Measurements from ENCODE around the gene RPRD1B. TPM values are rescaled to one million over a fixed set of nuclear protein-coding genes. Genes with fewer than 3 reads are reported as not detected.

RPRD1B gene
- total and polyA plus RNA-seq, 2 of the 4 experiments (the other 2 are of a cell fraction): 8.4 to 9.9 TPM

DNA sequence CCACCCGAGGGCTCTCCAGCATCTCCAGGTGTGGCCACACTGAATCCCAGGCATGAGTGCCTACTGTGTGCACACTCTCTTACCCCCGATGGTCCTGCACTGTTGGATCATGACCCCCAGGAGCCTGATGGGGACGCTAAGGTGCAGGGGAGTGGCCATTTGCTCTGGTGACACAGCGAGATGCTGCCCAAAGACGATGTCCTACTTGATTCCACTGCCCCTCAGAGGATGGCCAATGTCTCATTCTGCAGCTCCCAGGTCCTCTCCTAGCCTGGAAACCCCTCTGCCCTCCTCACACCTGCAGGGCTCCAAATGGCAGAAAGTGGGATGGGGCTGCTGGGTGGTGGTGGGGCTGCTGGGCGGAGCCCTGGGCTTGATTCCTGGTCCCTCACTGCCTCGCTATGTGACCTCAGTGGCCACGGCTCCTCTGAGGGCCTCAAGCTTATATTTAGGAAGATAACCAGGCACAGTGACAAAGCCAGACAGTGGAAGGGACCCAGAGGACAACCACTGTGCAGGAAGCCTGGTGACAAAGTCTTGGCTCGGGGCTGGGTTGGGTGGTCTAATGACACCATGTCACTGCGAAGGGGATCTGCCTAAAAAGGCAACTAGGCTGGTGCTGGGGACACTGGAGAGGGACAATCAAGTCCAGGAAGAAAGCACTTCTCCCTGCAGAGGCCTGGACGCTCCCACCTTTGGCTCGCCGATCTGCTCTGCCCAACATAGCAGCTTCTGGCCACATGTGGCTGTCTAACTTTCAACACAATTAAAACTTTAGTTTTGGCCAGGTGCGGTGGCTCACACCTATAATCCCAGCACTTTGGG, 103.1 kb downstream of the RPRD1B start (continued):
- TF ChIP-seq, protein P1, sequence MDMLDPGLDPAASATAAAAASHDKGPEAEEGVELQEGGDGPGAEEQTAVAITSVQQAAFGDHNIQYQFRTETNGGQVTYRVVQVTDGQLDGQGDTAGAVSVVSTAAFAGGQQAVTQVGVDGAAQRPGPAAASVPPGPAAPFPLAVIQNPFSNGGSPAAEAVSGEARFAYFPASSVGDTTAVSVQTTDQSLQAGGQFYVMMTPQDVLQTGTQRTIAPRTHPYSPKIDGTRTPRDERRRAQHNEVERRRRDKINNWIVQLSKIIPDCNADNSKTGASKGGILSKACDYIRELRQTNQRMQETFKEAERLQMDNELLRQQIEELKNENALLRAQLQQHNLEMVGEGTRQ (IDR thresholded peaks at IDR 0.05; ENCODE audit: low read depth, low read length): no peak

DNA sequence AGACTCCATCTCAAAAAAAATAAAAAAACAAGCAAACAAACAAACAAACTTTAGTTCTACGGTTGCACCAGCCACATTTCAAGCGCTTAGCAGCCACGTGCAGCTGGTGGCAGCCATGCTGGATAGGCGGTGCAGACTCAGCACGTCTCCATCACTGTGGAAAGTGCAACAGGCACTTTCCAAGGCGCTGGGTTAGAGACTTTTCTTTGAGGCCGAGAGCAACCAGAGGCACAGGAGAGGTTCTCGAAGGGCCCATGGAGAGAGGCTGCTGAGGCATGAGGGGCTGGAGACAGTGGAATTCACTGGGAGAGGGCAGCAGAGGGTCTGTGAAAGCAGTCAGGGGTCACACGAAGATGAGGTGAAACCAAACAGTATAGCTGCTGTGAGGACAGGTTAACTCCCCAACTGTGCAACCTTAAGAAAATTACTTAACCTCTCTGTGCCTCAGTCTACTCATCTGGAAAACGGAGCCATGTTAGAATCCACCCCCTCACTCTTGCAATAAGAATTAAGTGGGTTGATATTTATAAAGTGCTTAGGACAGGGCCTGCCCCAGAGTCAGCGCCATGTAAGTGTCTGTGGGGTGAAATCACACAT, 104.0 kb downstream of the RPRD1B start:
- Histone ChIP-seq H4K5ac (ENCODE audit: low read depth, low read length) (no peak overlapping the region), H3K4me1 (ENCODE audit: control insufficient read depth, insufficient read depth, low read length) (peaks cover 7% of the 10 kb centered on the region), H2BK15ac (ENCODE audit: low read depth, low read length) (no peak overlapping the region), H3K18ac (ENCODE audit: low read depth, low read length) (no peak overlapping the region), H3K56ac (ENCODE audit: extremely low read depth, insufficient read depth, low read length) (no peak overlapping the region), H3K4me2 (ENCODE audit: low read depth, low read length) (no peak overlapping the region), H4K91ac (ENCODE audit: insufficient read depth, low read depth, low read length) (no peak overlapping the region), H2BK120ac (ENCODE audit: low read depth, low read length) (no peak overlapping the region), H4K8ac (ENCODE audit: low read depth in 2 of 2, low read length in 2 of 2) (no peak overlapping the region), H3K4me3 (ENCODE audit: insufficient read depth, low read depth, low read length) (no peak overlapping the region), H3K79me1 (ENCODE audit: low read depth in 1 of 2, low read length in 2 of 2) (peaks cover 0 to 14% of the 10 kb centered on the region in 2 experiments; a peak in 2 of 4 replicates), H3K27ac (ENCODE audit: insufficient read depth, low read length) (no peak overlapping the region), H3K36me3 (ENCODE audit: control insufficient read depth, insufficient read depth, low read length) (peaks cover 73% of the 10 kb centered on the region), H3K27me3 (ENCODE audit: control insufficient read depth, insufficient read depth, low read length) (no peaks in the 10 kb centered on the region), H4K20me1 (ENCODE audit: insufficient read depth, low read length) (no peaks in the 10 kb centered on the region), H3K9me1 (ENCODE audit: insufficient read depth, low read length) (peaks cover 20% of the 10 kb centered on the region), H2AK9ac (replicated peaks; ENCODE audit: low read depth, low read length, poor library complexity) (no peak overlapping the region), H3K14ac (replicated peaks; ENCODE audit: low read depth, low read length) (no peak overlapping the region), H3K9me3 (ENCODE audit: control insufficient read depth, insufficient read depth, low read length) (no peaks in the 10 kb centered on the region), H2AFZ (replicated peaks; ENCODE audit: low read length, poor library complexity) (no peak overlapping the region), H2BK5ac (ENCODE audit: low read depth, low read length, poor library complexity, severe bottlenecking) (no peak overlapping the region), H3K9ac (ENCODE audit: low read depth, low read length) (no peak overlapping the region), H3K23ac (ENCODE audit: low read depth, low read length) (no peak overlapping the region), H2AK5ac (ENCODE audit: low read depth, low read length) (no peak overlapping the region), H3K4ac (ENCODE audit: low read depth, low read length) (no peak overlapping the region), H2BK20ac (ENCODE audit: low read depth, low read length) (no peak overlapping the region)
- ATAC-seq (ENCODE audit: low read depth) (no peak), DNase-seq (no peak)
- POLR2A ChIA-PET (ENCODE audit: unreplicated experiment): no interaction called here
- dilution Hi-C loops (cut with HindIII; ENCODE audit: low sequenced_read_pairs, unreplicated experiment): no loop called here
- intact Hi-C loops (cut with micrococcal nuclease): no loop called here
- 94% methylated on average over 5 of the region's 11 CpGs; no CpG with 5 or more reads in 1 of the 2 experiments for WGBS, 2 experiments (ENCODE audit: extremely low coverage in 2 of 2, insufficient read length in 1 of 2)
- BruUV-seq (replicated peaks): no TSS peak
- in situ Hi-C loops (cut with MboI; ENCODE audit: low sequenced_read_pairs): no loop called here
- CTCF ChIA-PET: no interaction called here
- TF ChIP-seq NFE2L2 (IDR thresholded peaks at IDR 0.05; ENCODE audit: low read depth, low read length) (no peak), MXI1 (IDR thresholded peaks at IDR 0.05; ENCODE audit: borderline replicate concordance, low read depth, low read length) (no peak), SMC3 (IDR thresholded peaks at IDR 0.05; ENCODE audit: low read depth, low read length) (no peak), CEBPB (IDR thresholded peaks at IDR 0.05; ENCODE audit: low read depth, low read length) (no peak), CHD1 (IDR thresholded peaks at IDR 0.05; ENCODE audit: low read depth, low read length) (no peak), POLR2A (IDR thresholded peaks at IDR 0.05; ENCODE audit: low read depth, low read length) (no peak), RCOR1 (IDR thresholded peaks at IDR 0.05; ENCODE audit: insufficient replicate concordance, low read length) (no peak), MAFK (IDR thresholded peaks at IDR 0.05; ENCODE audit: low read depth, low read length) (no peak), MAZ (IDR thresholded peaks at IDR 0.05; ENCODE audit: borderline replicate concordance, low read depth, low read length) (no peak)
- TF ChIP-seq, protein P2, sequence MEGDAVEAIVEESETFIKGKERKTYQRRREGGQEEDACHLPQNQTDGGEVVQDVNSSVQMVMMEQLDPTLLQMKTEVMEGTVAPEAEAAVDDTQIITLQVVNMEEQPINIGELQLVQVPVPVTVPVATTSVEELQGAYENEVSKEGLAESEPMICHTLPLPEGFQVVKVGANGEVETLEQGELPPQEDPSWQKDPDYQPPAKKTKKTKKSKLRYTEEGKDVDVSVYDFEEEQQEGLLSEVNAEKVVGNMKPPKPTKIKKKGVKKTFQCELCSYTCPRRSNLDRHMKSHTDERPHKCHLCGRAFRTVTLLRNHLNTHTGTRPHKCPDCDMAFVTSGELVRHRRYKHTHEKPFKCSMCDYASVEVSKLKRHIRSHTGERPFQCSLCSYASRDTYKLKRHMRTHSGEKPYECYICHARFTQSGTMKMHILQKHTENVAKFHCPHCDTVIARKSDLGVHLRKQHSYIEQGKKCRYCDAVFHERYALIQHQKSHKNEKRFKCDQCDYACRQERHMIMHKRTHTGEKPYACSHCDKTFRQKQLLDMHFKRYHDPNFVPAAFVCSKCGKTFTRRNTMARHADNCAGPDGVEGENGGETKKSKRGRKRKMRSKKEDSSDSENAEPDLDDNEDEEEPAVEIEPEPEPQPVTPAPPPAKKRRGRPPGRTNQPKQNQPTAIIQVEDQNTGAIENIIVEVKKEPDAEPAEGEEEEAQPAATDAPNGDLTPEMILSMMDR (conservative IDR thresholded peaks at IDR 0.05; ENCODE audit: low read depth, low read length): no peak
- TF ChIP-seq, protein P1 (IDR thresholded peaks at IDR 0.05; ENCODE audit: low read depth, low read length): no peak

Data from IMR-90 (cell line).